K562 (cell line): ENCODE data around the gene GOLIM4. TPM values are rescaled to one million over a fixed set of nuclear protein-coding genes. Genes with fewer than 3 reads are reported as not detected.

Experiments
- ATAC-seq: fragments of 200-7000 bp; cut with Tn5 transposase; 3 replicates; pipeline ENCODE4 v1.9.1; 2020; ENCODE audit warnings: moderate library complexity
- BruUV-seq: library from RNA; stranded (reverse); fragments of 400-500 nt; replicated peaks from 2 replicates; lab custom pipeline; 2021; lab: Mats Ljungman, UMichigan
- CTCF ChIA-PET: fragments of 300-600 bp; formaldehyde crosslinking; extraction: SDS; loops from one replicate; lab custom pipeline; 2021; ENCODE audit warnings: low intra/inter-chr PET ratio; lab: Yijun Ruan, JAX
- POLR2A ChIA-PET: fragments of 300-600, 350-650 bp; sonication (Branson Sonifier 250); formaldehyde crosslinking; extraction: SDS; loops from one replicate; lab custom pipeline; 2021; ENCODE audit warnings: antibody characterized with exemption, inconsistent platforms; lab: Yijun Ruan, JAX
- DNase-seq, 4 experiments: peaks; one replicate each; pipeline versions ENCODE4 v3.0.0 to v3.0.0-alpha.2; 2011 to 2018; ENCODE audit warnings: low spot score in 3 of 4, mixed read lengths in 3 of 4; ENCODE audit errors: extremely low read depth in 1 of 4
- FAIRE-seq: peaks from 2 replicates; lab custom pipeline; 2011; peaks lifted over from hg19 to GRCh38; lab: Jason Lieb, UNC
- H2AFZ ChIP-seq: 2 replicates; pipeline ENCODE4 v1.6.0; 2011; ENCODE audit warnings: low read depth, low read length, control low read depth, inconsistent platforms
- H3K27ac ChIP-seq: fragments of 200-600 bp; 3 replicates; pipeline ENCODE4 v1.8.0; 2011; ENCODE audit warnings: low read depth, mild to moderate bottlenecking, control low read depth, inconsistent platforms, low read length, moderate library complexity, mixed read lengths; ENCODE audit errors: extremely low read depth
- H3K27me3 ChIP-seq, 2 experiments: fragments of 300-600 bp in 1 of 2; 2 replicates in 1 of 2; 3 replicates in 1 of 2; pipeline versions ENCODE4 v1.6.0 to v1.8.0; 2011; ENCODE audit warnings: inconsistent platforms in 2 of 2, low read length in 2 of 2, mild to moderate bottlenecking in 1 of 2, mixed read lengths in 1 of 2, moderate library complexity in 1 of 2; ENCODE audit not compliant: control insufficient read depth in 2 of 2, insufficient read depth in 2 of 2
- H3K36me3 ChIP-seq: fragments of 300-600 bp; 3 replicates; pipeline ENCODE4 v1.8.0; 2011; ENCODE audit warnings: mild to moderate bottlenecking, low read length, inconsistent platforms; ENCODE audit not compliant: control insufficient read depth, insufficient read depth
- H3K4me1 ChIP-seq, 2 experiments: fragments of 200-600 bp in 1 of 2; replicated peaks in 1 of 2; 2 replicates in 1 of 2; 3 replicates in 1 of 2; pipeline versions ENCODE4 v1.5.1 to v1.8.0; 2011; ENCODE audit warnings: inconsistent platforms in 2 of 2, low read length in 2 of 2, mild to moderate bottlenecking in 1 of 2, mixed read lengths in 1 of 2, moderate library complexity in 1 of 2; ENCODE audit not compliant: control insufficient read depth in 2 of 2, insufficient read depth in 2 of 2
- H3K4me2 ChIP-seq: 2 replicates; pipeline ENCODE4 v1.6.1; 2011; ENCODE audit warnings: low read length, control low read depth, inconsistent platforms, mixed read lengths; ENCODE audit not compliant: insufficient read depth
- H3K4me3 ChIP-seq: fragments of 200-600 bp; sonication (generic), shearing (Covaris generic); 2 replicates; pipeline ENCODE4 v1.5.1; 2016; ENCODE audit warnings: control low read depth, inconsistent platforms
- H3K79me2 ChIP-seq: fragments of 200-600 bp; 3 replicates; pipeline ENCODE4 v1.8.0; 2011; ENCODE audit warnings: low read length, inconsistent platforms; ENCODE audit not compliant: control insufficient read depth, insufficient read depth
- H3K9ac ChIP-seq, 2 experiments: 2 replicates each; pipeline versions ENCODE4 v1.6.0 to v1.6.1; 2011; ENCODE audit warnings: low read depth in 2 of 2, low read length in 2 of 2, control low read depth in 1 of 2, inconsistent platforms in 1 of 2, mild to moderate bottlenecking in 1 of 2, mixed read lengths in 1 of 2; ENCODE audit not compliant: insufficient read depth in 1 of 2
- H3K9me1 ChIP-seq: one replicate; pipeline ENCODE4 v1.6.0; 2011; ENCODE audit warnings: inconsistent platforms, mild to moderate bottlenecking, low read length, moderate library complexity; ENCODE audit not compliant: control insufficient read depth, insufficient read depth
- H3K9me3 ChIP-seq: replicated peaks from 2 replicates; pipeline ENCODE4 v1.5.1; 2011; ENCODE audit warnings: low read depth, low read length, inconsistent platforms; ENCODE audit not compliant: control insufficient read depth, insufficient read depth
- H4K20me1 ChIP-seq: replicated peaks from 2 replicates; pipeline ENCODE4 v1.6.1; 2011; ENCODE audit warnings: low read length, inconsistent platforms, mixed read lengths; ENCODE audit not compliant: control insufficient read depth, insufficient read depth
- ATF4 ChIP-seq: fragments of 450-650 bp; formaldehyde crosslinking; IDR thresholded peaks from 2 replicates; pipeline ENCODE4 v1.4.0; 2022; ENCODE audit warnings: mild to moderate bottlenecking, moderate library complexity
- CEBPG ChIP-seq, 3 experiments: fragments of 200-800 bp in 1 of 3; sonication (Bioruptor generic) in 1 of 3; sonication (generic) in 1 of 3; formaldehyde crosslinking in 1 of 3; IDR thresholded peaks in 2 of 3; conservative IDR thresholded peaks in 1 of 3; 2 replicates each; pipeline versions ENCODE4 v1.6.1 to v1.8.0; 2016 to 2022; ENCODE audit warnings: missing compliant biosample characterization in 2 of 3, missing genetic modification characterization in 2 of 3, mild to moderate bottlenecking in 1 of 3, missing genetic modification reagents in 1 of 3
- DPF2 ChIP-seq: fragments of 450-650 bp; IDR thresholded peaks from 2 replicates; pipeline ENCODE4 v1.6.1; 2016
- GABPB2 ChIP-seq: fragments of 250-450 bp; sonication (Bioruptor Pico); conservative IDR thresholded peaks from 2 replicates; pipeline ENCODE4 v1.5.1; 2021; ENCODE audit warnings: mild to moderate bottlenecking
- HEY1 ChIP-seq: fragments of 250-450 bp; sonication (Bioruptor Pico); IDR thresholded peaks from 2 replicates; pipeline ENCODE4 v1.5.0; 2020; ENCODE audit warnings: mild to moderate bottlenecking, moderate library complexity, borderline replicate concordance
- KLF6 ChIP-seq: fragments of 250-450 bp; sonication (Bioruptor Pico); IDR thresholded peaks from 2 replicates; pipeline ENCODE4 v1.4.0; 2020; ENCODE audit warnings: mild to moderate bottlenecking, moderate library complexity, borderline replicate concordance
- RB1 ChIP-seq: fragments of 450-650 bp; IDR thresholded peaks from 2 replicates; pipeline ENCODE4 v1.6.1; 2017; ENCODE audit warnings: low read depth, mild to moderate bottlenecking
- SMAD3 ChIP-seq: fragments of 450-650 bp; formaldehyde crosslinking; conservative IDR thresholded peaks from 2 replicates; pipeline ENCODE4 v1.4.0; 2020; ENCODE audit warnings: mild to moderate bottlenecking
- SMAD4 ChIP-seq: fragments of 250-450 bp; sonication (Bioruptor Pico); conservative IDR thresholded peaks from 2 replicates; pipeline ENCODE4 v1.8.0; 2021; ENCODE audit warnings: inconsistent platforms, mild to moderate bottlenecking, moderate library complexity
- SNIP1 ChIP-seq: fragments of 450-650 bp; IDR thresholded peaks from 2 replicates; pipeline ENCODE4 v1.7.1; 2017; ENCODE audit warnings: low read depth, mild to moderate bottlenecking
- TFAP4 ChIP-seq: sonication (generic); formaldehyde crosslinking; IDR thresholded peaks from 2 replicates; pipeline ENCODE4 v1.8.0; 2022; ENCODE audit warnings: missing genetic modification reagents, mild to moderate bottlenecking, moderate library complexity, borderline replicate concordance
- ZBTB11 ChIP-seq, 3 experiments: fragments of 200-800 bp in 1 of 3; fragments of 250-450 bp in 1 of 3; fragments of 450-650 bp in 1 of 3; sonication (Bioruptor Pico) in 1 of 3; sonication (Bioruptor generic) in 1 of 3; formaldehyde crosslinking in 1 of 3; IDR thresholded peaks; 2 replicates each; pipeline versions ENCODE4 v1.6.1 to v1.8.0; 2016 to 2022; ENCODE audit warnings: mild to moderate bottlenecking in 2 of 3, missing genetic modification characterization in 2 of 3, missing compliant biosample characterization in 1 of 3, moderate library complexity in 1 of 3
- ZNF583 ChIP-seq: fragments of 250-450 bp; sonication (Bioruptor Pico); IDR thresholded peaks from 2 replicates; pipeline ENCODE4 v1.4.0; 2020
- ZNF764 ChIP-seq: fragments of 250-450 bp; sonication (Bioruptor Pico); IDR thresholded peaks from 2 replicates; pipeline ENCODE4 v1.4.0; 2020; ENCODE audit warnings: low read depth, mild to moderate bottlenecking, moderate library complexity
- whole genome bisulfite sequencing: fragments of 100-300 bp; shearing (Covaris generic); methylation state at CpG from one replicate; pipeline ENCODE4 v1.1.6; 2016; ENCODE audit warnings: low coverage, mixed read lengths; ENCODE audit not compliant: insufficient coverage; ENCODE audit errors: missing lambda C conversion rate; 5-methylcytosine and 5-hydroxymethylcytosine counted together
- in situ Hi-C: fragments of 300-500 bp; cut with MboI; formaldehyde crosslinking; loops from 4 replicates; pipeline ENCODE4 v1.15.0; 2018; ENCODE audit warnings: inconsistent platforms, mixed read lengths
- intact Hi-C: fragments of 100-400 bp; cut with micrococcal nuclease; formaldehyde crosslinking; loops from 2 replicates; pipeline ENCODE4 v1.14.2; 2022
- polyA plus RNA-seq, 8 experiments: library from polyadenylated mRNA; depleted of rRNA in 4 of 8; stranded (reverse) in 5 of 8; unstranded in 3 of 8; fragments of >200 nt; fragmentation: Nextera tagmentation in 2 of 8; fragmentation: Illumina TruSeq in 1 of 8; extraction: Ambion mirVana in 2 of 8; extraction: Trizol in 1 of 8; gene quantifications; 2 replicates each; pipeline versions ENCODE4 v1.2.1 to v1.2.3, GENCODE V29; 2011 to 2014; ENCODE audit warnings: inconsistent platforms in 1 of 8, missing spikeins in 1 of 8
- total RNA-seq, 7 experiments: library from RNA; depleted of rRNA in 6 of 7; stranded (reverse); fragments of >200 nt in 6 of 7; fragmentation: Illumina TruSeq in 2 of 7; extraction: Trizol in 2 of 7; gene quantifications; 2 replicates each; pipeline versions ENCODE4 v1.2.1 to v1.2.3, GENCODE V29; 2011 to 2021; ENCODE audit warnings: low replicate concordance in 1 of 7
- TF ChIP-seq, protein P1 (sequence below): fragments of 250-450 bp; sonication (Bioruptor Pico); IDR thresholded peaks from 2 replicates; pipeline ENCODE4 v1.5.0; 2021

GOLIM4 gene
- total and polyA plus RNA-seq, 9 of the 15 experiments (the other 6 are each of a cell fraction or from before 2014, with no cell fraction given): 9.3 to 39.4 (median 31.0) TPM

- peak overlapping the region; percentile 6; the same call in 1 of the 2 replicates for H3K4me2 ChIP-seq
- no peaks in the 10 kb centered on the region for H3K79me2 ChIP-seq
- H3K9ac ChIP-seq: peak overlapping the region in 1 of 2 experiments; percentile 51; a peak in 2 of 4 replicates
- peak overlapping the region; percentile 82 for H2AFZ ChIP-seq
- no peaks in the 10 kb centered on the region for H3K27me3 ChIP-seq
- no peak overlapping the region for H3K4me3 ChIP-seq
- no TSS peak for BruUV-seq
- no peaks in the 10 kb centered on the region for H3K9me3 ChIP-seq
- peaks cover 0 to 34% of the 10 kb centered on the region in 2 experiments; a peak in 3 of 5 replicates for H3K4me1 ChIP-seq
- ChIA-PET POLR2A (interaction anchor here (1.4 kb wide), 1 partner anchor 14 kb away, joined by 3 read pairs; no protein-coding TSS in a partner anchor), CTCF (no interaction called here)
- peak overlapping the region; percentile 73 for H3K27ac ChIP-seq
- in situ Hi-C loops: no loop called here
- FAIRE-seq (peak; percentile 11), ATAC-seq (peak; percentile 8), DNase-seq (peak in 1 of 4 experiments; percentile 39)
- no peaks in the 10 kb centered on the region for H4K20me1 ChIP-seq
- intact Hi-C loops: loop anchor here (2.0 kb wide), 1 partner anchor 48 kb away; no protein-coding TSS in a partner anchor
- H3K9me1 ChIP-seq: no peaks in the 10 kb centered on the region
- H3K36me3 ChIP-seq: no peaks in the 10 kb centered on the region; the same call in 2 of the 3 replicates
- WGBS: 13% methylated on average over 3 of the region's 3 CpGs
- TF ChIP-seq HEY1 (CRISPR knock-in tag): no peak
- no peak for TF ChIP-seq KLF6 (CRISPR knock-in tag)
- TF ChIP-seq DPF2: no peak
- 0 out of 6 replicates have a peak, but pooled peaks of 1 of the 3 experiments have one; percentile 17 for TF ChIP-seq ZBTB11 (CRISPR knock-in tag; IDR thresholded peaks at IDR 0.05)
- 0 out of 2 replicates have a peak, but pooled peaks have one; percentile 13 for TF ChIP-seq ZNF583 (CRISPR knock-in tag)
- TF ChIP-seq SMAD3 (CRISPR knock-in tag): no peak
- 0 out of 2 replicates have a peak, but pooled peaks have one; percentile 21 for TF ChIP-seq ATF4 (CRISPR knock-in tag)
- TF ChIP-seq CEBPG (CRISPR knock-in tag; IDR thresholded peaks at IDR 0.05): no peak
- TF ChIP-seq CEBPG (tag; conservative IDR thresholded peaks at IDR 0.05 in 1 of 2, IDR thresholded peaks at IDR 0.05 in 1 of 2): peak; percentile 22 to 59; a peak in 2 of 4 replicates
- no peak for TF ChIP-seq GABPB2 (CRISPR knock-in tag)
- TF ChIP-seq, protein P1, sequence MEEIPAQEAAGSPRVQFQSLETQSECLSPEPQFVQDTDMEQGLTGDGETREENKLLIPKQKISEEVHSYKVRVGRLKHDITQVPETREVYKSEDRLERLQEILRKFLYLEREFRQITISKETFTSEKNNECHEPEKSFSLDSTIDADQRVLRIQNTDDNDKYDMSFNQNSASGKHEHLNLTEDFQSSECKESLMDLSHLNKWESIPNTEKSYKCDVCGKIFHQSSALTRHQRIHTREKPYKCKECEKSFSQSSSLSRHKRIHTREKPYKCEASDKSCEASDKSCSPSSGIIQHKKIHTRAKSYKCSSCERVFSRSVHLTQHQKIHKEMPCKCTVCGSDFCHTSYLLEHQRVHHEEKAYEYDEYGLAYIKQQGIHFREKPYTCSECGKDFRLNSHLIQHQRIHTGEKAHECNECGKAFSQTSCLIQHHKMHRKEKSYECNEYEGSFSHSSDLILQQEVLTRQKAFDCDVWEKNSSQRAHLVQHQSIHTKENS: no peak
- no peak for TF ChIP-seq TFAP4 (CRISPR knock-in tag)
- no peak for TF ChIP-seq RB1
- 0 out of 2 replicates have a peak, but pooled peaks have one; percentile 20 for TF ChIP-seq SMAD4
- TF ChIP-seq ZNF764: no peak
- TF ChIP-seq SNIP1: no peak
Measured at GRCh38 chr3:168117059-168117458, 21.3 kb upstream of the GOLIM4 start.
